NCI-H2227 (cell line): ENCODE measurements around the gene ACACA.
"Not testable (repeated sequence)": the region's sequence is repeated elsewhere in the genome, so short reads cannot be mapped to it uniquely, and the experiment has no call there.

ENCODE experiments used
- DNase-seq: peaks from one replicate; lab custom pipeline; 2025; ENCODE audit not compliant: unreplicated experiment; lab: John Stamatoyannopoulos, UW

ACACA gene

GRCh38 chr17:37182786-37183465 lies 223.7 kb downstream of the ACACA start:
- DNase-seq = no peak

- DNase-seq = no peak
These were observed 226.3 kb downstream of the ACACA start for GRCh38 chr17:37180376-37180775.

- no peak for DNase-seq
These were observed 226.7 kb downstream of the ACACA start for GRCh38 chr17:37179893-37180292.

- DNase-seq = peak; percentile 8
These were observed 229.3 kb downstream of the ACACA start for GRCh38 chr17:37177254-37177870.

GRCh38 chr17:37176723-37177122 lies 229.9 kb downstream of the ACACA start:
- no peak for DNase-seq

GRCh38 chr17:37174205-37174604 lies 232.4 kb downstream of the ACACA start:
- peak; percentile 56 for DNase-seq

- peak; percentile 14 for DNase-seq
These were observed 235.7 kb downstream of the ACACA start for GRCh38 chr17:37170881-37171425.

- no peak for DNase-seq
These were observed 237.8 kb downstream of the ACACA start for GRCh38 chr17:37168731-37169353.

GRCh38 chr17:37167756-37168155 lies 238.9 kb downstream of the ACACA start:
- DNase-seq = no peak

- no peak for DNase-seq
These were observed 242.6 kb downstream of the ACACA start for GRCh38 chr17:37164057-37164456.

- DNase-seq = no peak
These were observed 243.8 kb downstream of the ACACA start for GRCh38 chr17:37162800-37163199.

GRCh38 chr17:37160944-37161343 lies 245.7 kb downstream of the ACACA start:
- DNase-seq = no peak

GRCh38 chr17:37158290-37158689 lies 248.3 kb downstream of the ACACA start:
- DNase-seq = no peak

GRCh38 chr17:37148156-37148555 lies 258.5 kb downstream of the ACACA start:
- DNase-seq = no peak

- no peak for DNase-seq
These were observed 259.3 kb downstream of the ACACA start for GRCh38 chr17:37147301-37147812.

GRCh38 chr17:37146086-37147064 lies 260.3 kb downstream of the ACACA start:
- peak; percentile 10 for DNase-seq

- DNase-seq = no peak
These were observed 262.4 kb downstream of the ACACA start for GRCh38 chr17:37144075-37144701.

- not testable (repeated sequence) for DNase-seq
These were observed 263.1 kb downstream of the ACACA start for GRCh38 chr17:37143558-37143957.

GRCh38 chr17:37142294-37142896 lies 264.2 kb downstream of the ACACA start:
- DNase-seq = no peak
